Retinal pigment epithelial cell (primary cell): ENCODE data around the gene DHRS3.

ENCODE experiments used
- DNase-seq: peaks from one replicate; pipeline ENCODE4 v3.0.0-alpha.2; 2010; ENCODE audit warnings: low read depth
- H3K4me3 ChIP-seq: 2 replicates; pipeline ENCODE4 v1.5.1; 2011; ENCODE audit warnings: mild to moderate bottlenecking, low read length, control low read depth, moderate library complexity
- CTCF ChIP-seq: conservative IDR thresholded peaks from 2 replicates; pipeline ENCODE4 v1.5.1; 2011; ENCODE audit warnings: low read depth, low read length, control low read depth, inconsistent platforms

DHRS3 gene

GRCh38 chr1:12531179-12531499 lies 86.9 kb downstream of the DHRS3 start:
- no peak for TF ChIP-seq CTCF
- no peak overlapping the region for H3K4me3 ChIP-seq
- DNase-seq, result no peak

- no peak overlapping the region for H3K4me3 ChIP-seq
- DNase-seq, result no peak
- TF ChIP-seq CTCF, result no peak
These were observed 87.4 kb downstream of the DHRS3 start for GRCh38 chr1:12530462-12531178.

GRCh38 chr1:12529640-12530174 lies 88.3 kb downstream of the DHRS3 start:
- no peak overlapping the region for H3K4me3 ChIP-seq
- no peak for DNase-seq
- TF ChIP-seq CTCF, result no peak

- H3K4me3 ChIP-seq, result no peak overlapping the region
- TF ChIP-seq CTCF, result no peak
- DNase-seq, result no peak
These were observed 89.8 kb downstream of the DHRS3 start for GRCh38 chr1:12528021-12528852.

- H3K4me3 ChIP-seq, result no peak overlapping the region
- DNase-seq, result no peak
- no peak for TF ChIP-seq CTCF
These were observed 90.4 kb downstream of the DHRS3 start for GRCh38 chr1:12527564-12527963.

GRCh38 chr1:12525311-12526181 lies 92.5 kb downstream of the DHRS3 start:
- no peak for TF ChIP-seq CTCF
- DNase-seq, result no peak
- H3K4me3 ChIP-seq, result no peak overlapping the region
